Endothelial cell of umbilical vein (primary cell): ENCODE measurements around the gene ZNF586. TPM values are rescaled to one million over a fixed set of nuclear protein-coding genes. Genes with fewer than 3 reads are reported as not detected.
A peak's percentile ranks its signal among the peaks of the same experiment; 100 is the strongest.
"Not testable (repeated sequence)": the region's sequence is repeated elsewhere in the genome, so short reads cannot be mapped to it uniquely, and the experiment has no call there.

Experiments used
- BruUV-seq: library from RNA; stranded (reverse); fragments of 400-500 nt; replicated peaks from 2 replicates; lab custom pipeline; 2021; lab: Mats Ljungman, UMichigan
- CTCF ChIA-PET: fragments of 300-600, 350-600 bp; sonication (Branson Sonifier 250); formaldehyde crosslinking; loops from one replicate; lab custom pipeline; 2021; ENCODE audit warnings: antibody characterized with exemption, inconsistent platforms; lab: Charles Lee
- POLR2A ChIA-PET: fragments of 300-600, 350-600 bp; sonication (Branson Sonifier 250); formaldehyde crosslinking; loops from one replicate; lab custom pipeline; 2021; ENCODE audit warnings: antibody characterized with exemption, inconsistent platforms; lab: Charles Lee
- DNase-seq: peaks from one replicate; pipeline ENCODE4 v3.0.0-alpha.2; 2011; ENCODE audit warnings: low read depth, low spot score
- FAIRE-seq: peaks from 2 replicates; lab custom pipeline; 2011; peaks lifted over from hg19 to GRCh38; lab: Jason Lieb, UNC
- H2AFZ ChIP-seq: 2 replicates; pipeline ENCODE4 v1.6.0; 2012; ENCODE audit warnings: low read depth, low read length, control low read depth, inconsistent platforms
- H3K27ac ChIP-seq: 2 replicates; pipeline ENCODE4 v1.5.1; 2011; ENCODE audit warnings: low read depth, mild to moderate bottlenecking, control low read depth, low read length, moderate library complexity; ENCODE audit not compliant: insufficient read depth
- H3K27me3 ChIP-seq, 2 experiments: 2 replicates each; pipeline versions ENCODE4 v1.6.0 to v1.6.1; 2011; ENCODE audit warnings: low read length in 2 of 2, mixed read lengths in 1 of 2; ENCODE audit not compliant: control insufficient read depth in 2 of 2, insufficient read depth in 2 of 2
- H3K36me3 ChIP-seq, 2 experiments: 2 replicates in 1 of 2; 3 replicates in 1 of 2; pipeline ENCODE4 v1.5.1; 2011; ENCODE audit warnings: low read length in 2 of 2, mild to moderate bottlenecking in 1 of 2, moderate library complexity in 1 of 2; ENCODE audit not compliant: control insufficient read depth in 2 of 2, insufficient read depth in 2 of 2; ENCODE audit errors: extremely low read depth in 1 of 2
- H3K4me1 ChIP-seq: 3 replicates; pipeline ENCODE4 v1.5.1; 2011; ENCODE audit warnings: mild to moderate bottlenecking, low read length; ENCODE audit not compliant: control insufficient read depth, insufficient read depth; ENCODE audit errors: extremely low read depth
- H3K4me2 ChIP-seq: 2 replicates; pipeline ENCODE4 v1.6.1; 2011; ENCODE audit warnings: low read length, control low read depth, mixed read lengths; ENCODE audit not compliant: insufficient read depth
- H3K4me3 ChIP-seq, 3 experiments: fragments of 200-600 bp in 1 of 3; sonication (generic), shearing (Covaris generic) in 1 of 3; replicated peaks in 1 of 3; 2 replicates each; pipeline ENCODE4 v1.5.1; 2011 to 2016; ENCODE audit warnings: control low read depth in 3 of 3, low read length in 3 of 3, mild to moderate bottlenecking in 2 of 3, inconsistent platforms in 1 of 3, low read depth in 1 of 3, moderate library complexity in 1 of 3; ENCODE audit not compliant: insufficient read depth in 1 of 3
- H3K79me2 ChIP-seq: 2 replicates; pipeline ENCODE4 v1.6.0; 2012; ENCODE audit warnings: low read length, inconsistent platforms; ENCODE audit not compliant: control insufficient read depth, insufficient read depth
- H3K9ac ChIP-seq: replicated peaks from 2 replicates; pipeline ENCODE3; 2011; ENCODE audit warnings: low read length, control low read depth; ENCODE audit not compliant: insufficient read depth; ENCODE audit errors: extremely low read depth
- H3K9me1 ChIP-seq: replicated peaks from 3 replicates; pipeline ENCODE4 v1.6.0; 2011; ENCODE audit warnings: mild to moderate bottlenecking, low read length; ENCODE audit not compliant: control insufficient read depth, insufficient read depth; ENCODE audit errors: extremely low read depth
- H3K9me3 ChIP-seq: replicated peaks from 2 replicates; pipeline ENCODE4 v1.5.1; 2012; ENCODE audit warnings: low read length, inconsistent platforms; ENCODE audit not compliant: control insufficient read depth, insufficient read depth
- H4K20me1 ChIP-seq: replicated peaks from 2 replicates; pipeline ENCODE3; 2011; ENCODE audit warnings: mild to moderate bottlenecking, low read length; ENCODE audit not compliant: control insufficient read depth, insufficient read depth; ENCODE audit errors: extremely low read depth
- CTCF ChIP-seq, 2 donors: IDR thresholded peaks; 1 replicate in 1 of 2; 2 replicates in 1 of 2; pipeline ENCODE4 v1.5.1; 2011; ENCODE audit warnings: low read length in 2 of 2, mild to moderate bottlenecking in 2 of 2, moderate library complexity in 2 of 2, control low read depth in 1 of 2, inconsistent platforms in 1 of 2, low read depth in 1 of 2; ENCODE audit not compliant: insufficient read depth in 1 of 2; ENCODE audit errors: extremely low read depth in 1 of 2
- dilution Hi-C: fragments of 300-500 bp; cut with MboI; formaldehyde crosslinking; loops from one replicate; pipeline ENCODE4 v1.15.0; 2019; ENCODE audit warnings: low sequenced_read_pairs; ENCODE audit not compliant: extremely low pct_ligation_motif_present
- intact Hi-C: fragments of 100-400 bp; cut with micrococcal nuclease; formaldehyde crosslinking; loops from one replicate; pipeline ENCODE4 v1.10.0; 2022
- polyA plus RNA-seq, 4 experiments: library from polyadenylated mRNA; depleted of rRNA in 3 of 4; stranded (reverse) in 3 of 4; unstranded in 1 of 4; fragments of >200 nt; gene quantifications; 2 replicates each; pipeline versions ENCODE4 v1.2.1 to v1.2.3, GENCODE V29; 2011 to 2012; ENCODE audit warnings: missing spikeins in 1 of 4
- total RNA-seq: library from RNA; stranded (reverse); gene quantifications from 2 replicates; pipeline ENCODE4 v1.2.3, GENCODE V29; 2021

ZNF586 gene
- total and polyA plus RNA-seq, 2 donors (not counting 3 experiments of a cell fraction or from before 2014, with no cell fraction given): 6.0 to 14.7 TPM

GRCh38 chr19:57738320-57738719 lies 31.2 kb upstream of the ZNF586 start:
- H4K20me1 ChIP-seq, H3K79me2 ChIP-seq, H3K4me2 ChIP-seq, BruUV-seq, H3K27ac ChIP-seq, H3K9ac ChIP-seq, H3K4me1 ChIP-seq, POLR2A ChIA-PET, H2AFZ ChIP-seq, dilution Hi-C loops, H3K9me3 ChIP-seq, H3K36me3 ChIP-seq, H3K4me3 ChIP-seq, H3K9me1 ChIP-seq, H3K27me3 ChIP-seq: not testable (repeated sequence)
- DNase-seq (peak; percentile 35), FAIRE-seq (peak; percentile 50)
- peak; percentile 18 to 48 for TF ChIP-seq CTCF (IDR thresholded peaks at IDR 0.05; ENCODE audit: extremely low read depth in 1 of 2, insufficient read depth in 1 of 2, low read depth in 1 of 2, low read length in 2 of 2)
- intact Hi-C loops: loop anchor here (1.0 to 2.0 kb wide), 5 partner anchors 165 to 634 kb away; partner anchors contain the start of gene ZNF329
- CTCF ChIA-PET: interaction anchor here (1.8 kb wide), 1 partner anchor 417 kb away, joined by 11 read pairs; no protein-coding TSS in a partner anchor

- H3K9me1 ChIP-seq, POLR2A ChIA-PET, H3K4me1 ChIP-seq, FAIRE-seq, H3K9ac ChIP-seq, H3K9me3 ChIP-seq, H3K79me2 ChIP-seq, H3K4me2 ChIP-seq, H3K4me3 ChIP-seq, H3K27me3 ChIP-seq, H2AFZ ChIP-seq, H3K36me3 ChIP-seq, H4K20me1 ChIP-seq, H3K27ac ChIP-seq, BruUV-seq, DNase-seq, dilution Hi-C loops: not testable (repeated sequence)
- CTCF ChIA-PET: interaction anchor here (1.8 kb wide), 1 partner anchor 417 kb away, joined by 11 read pairs; no protein-coding TSS in a partner anchor
- intact Hi-C loops: loop anchor here (1.0 to 2.0 kb wide), 5 partner anchors 165 to 634 kb away; partner anchors contain the start of gene ZNF329
Observed at GRCh38 chr19:57738770-57739169, 30.7 kb upstream of the ZNF586 start.
